GM21423 (cell line): ENCODE results near the gene AKNAD1.
"Not testable (repeated sequence)": the region's sequence is repeated elsewhere in the genome, so short reads cannot be mapped to it uniquely, and the experiment has no call there.

ENCODE experiments used
- ATAC-seq: cut with Tn5 transposase; IDR thresholded peaks from one replicate; pipeline ENCODE4 v1.9.1; 2021; ENCODE audit warnings: mild to moderate bottlenecking, moderate library complexity; ENCODE audit not compliant: unreplicated experiment

The AKNAD1 gene

GRCh38 chr1:108856994-108857393 is at the start of gene AKNAD1:
Gene AKNAD1, minus strand, starts transcription at chr1:108857094. Its CDS starts 4,430 bp downstream, at chr1:108852664.
- no peak for ATAC-seq

GRCh38 chr1:108901106-108901505 is 44.2 kb upstream of the AKNAD1 start:
- ATAC-seq, result no peak

GRCh38 chr1:108897865-108898720 is 41.2 kb upstream of the AKNAD1 start:
- peak; percentile 73 for ATAC-seq

- no peak for ATAC-seq
These were observed 39.6 kb upstream of the AKNAD1 start for GRCh38 chr1:108896146-108897145.

GRCh38 chr1:108893141-108893530 is 36.2 kb upstream of the AKNAD1 start:
- ATAC-seq, result no peak

- no peak for ATAC-seq
These were observed 35.7 kb upstream of the AKNAD1 start for GRCh38 chr1:108892356-108893140.

GRCh38 chr1:108889706-108890384 is 33.0 kb upstream of the AKNAD1 start:
- ATAC-seq, result no peak

GRCh38 chr1:108889006-108889645 is 32.2 kb upstream of the AKNAD1 start:
- not testable (repeated sequence) for ATAC-seq

- no peak for ATAC-seq
These were observed 29.4 kb upstream of the AKNAD1 start for GRCh38 chr1:108886292-108886691.

GRCh38 chr1:108884968-108885367 is 28.1 kb upstream of the AKNAD1 start:
- no peak for ATAC-seq

GRCh38 chr1:108882837-108883236 is 25.9 kb upstream of the AKNAD1 start:
- ATAC-seq, result no peak

GRCh38 chr1:108881369-108881768 is 24.5 kb upstream of the AKNAD1 start:
- no peak for ATAC-seq

GRCh38 chr1:108880850-108881249 is 24.0 kb upstream of the AKNAD1 start:
- no peak for ATAC-seq

GRCh38 chr1:108878678-108879077 is 21.8 kb upstream of the AKNAD1 start:
- no peak for ATAC-seq

- no peak for ATAC-seq
These were observed 21.2 kb upstream of the AKNAD1 start for GRCh38 chr1:108878160-108878469.

- ATAC-seq, result no peak
These were observed 20.7 kb upstream of the AKNAD1 start for GRCh38 chr1:108877348-108878159.

GRCh38 chr1:108871050-108871724 is 14.3 kb upstream of the AKNAD1 start:
- no peak for ATAC-seq

- no peak for ATAC-seq
These were observed 8.5 kb upstream of the AKNAD1 start for GRCh38 chr1:108865316-108865910.
